WTC11 (cell line): ENCODE results near the gene GNAZ. TPM values are rescaled to one million over a fixed set of nuclear protein-coding genes. Genes with fewer than 3 reads are reported as not detected.

Source experiments
- ATAC-seq: fragments of 200-7000 bp; cut with Tn5 transposase; 2 replicates; pipeline ENCODE4 v1.10.0; 2021; ENCODE audit warnings: mild to moderate bottlenecking, moderate library complexity
- CTCF ChIA-PET: fragments of 300-600 bp; sonication (Branson Sonifier 250); formaldehyde crosslinking; loops from one replicate; lab custom pipeline; 2021; ENCODE audit warnings: antibody characterized with exemption; lab: Charles Lee
- POLR2A ChIA-PET: fragments of 350-600 bp; sonication (Branson Sonifier 250); formaldehyde crosslinking; loops from one replicate; lab custom pipeline; 2021; ENCODE audit warnings: antibody characterized with exemption; lab: Charles Lee
- DNase-seq: peaks from one replicate; pipeline ENCODE4 v3.0.0; 2021; ENCODE audit warnings: low spot score
- H3K27ac Mint-ChIP-seq: 2 replicates; pipeline ENCODE4 v1.8.0; 2021; ENCODE audit warnings: mixed read lengths
- H3K27me3 Mint-ChIP-seq: 2 replicates; pipeline ENCODE4 v1.8.0; 2021; ENCODE audit warnings: low read depth, mild to moderate bottlenecking, moderate library complexity, mixed read lengths
- H3K36me3 Mint-ChIP-seq: 2 replicates; pipeline ENCODE4 v1.8.0; 2021; ENCODE audit warnings: mixed read lengths
- H3K4me1 Mint-ChIP-seq: 2 replicates; pipeline ENCODE4 v1.8.0; 2022; ENCODE audit warnings: mixed read lengths
- H3K4me3 Mint-ChIP-seq: 2 replicates; pipeline ENCODE4 v1.8.0; 2021; ENCODE audit warnings: mild to moderate bottlenecking, moderate library complexity, mixed read lengths
- H3K9me3 Mint-ChIP-seq: 2 replicates; pipeline ENCODE4 v1.8.0; 2021; ENCODE audit warnings: mixed read lengths
- CBFB ChIP-seq: sonication (generic); formaldehyde crosslinking; IDR thresholded peaks from 2 replicates; pipeline ENCODE4 v1.8.1; 2022; ENCODE audit warnings: mild to moderate bottlenecking, low read depth, missing genetic modification reagents
- EMX1 ChIP-seq: fragments of 250-450 bp; sonication (Bioruptor Pico); IDR thresholded peaks from 2 replicates; pipeline ENCODE4 v1.8.0; 2021; ENCODE audit warnings: mild to moderate bottlenecking
- GRHL2 ChIP-seq: fragments of 250-450 bp; sonication (Bioruptor Pico); IDR thresholded peaks from 2 replicates; pipeline ENCODE4 v1.8.0; 2022; ENCODE audit warnings: mild to moderate bottlenecking, moderate library complexity; ENCODE audit not compliant: insufficient replicate concordance, severe bottlenecking
- HMGA2 ChIP-seq: fragments of 250-450 bp; sonication (Bioruptor Pico); IDR thresholded peaks from 2 replicates; pipeline ENCODE4 v1.4.0; 2021; ENCODE audit warnings: mild to moderate bottlenecking, moderate library complexity
- JAZF1 ChIP-seq: fragments of 250-450 bp; sonication (Bioruptor Pico); IDR thresholded peaks from 2 replicates; pipeline ENCODE4 v1.9.0; 2021; ENCODE audit warnings: moderate library complexity, mild to moderate bottlenecking, inconsistent platforms
- JUN ChIP-seq: sonication (generic); formaldehyde crosslinking; IDR thresholded peaks from 2 replicates; pipeline ENCODE4 v1.8.0; 2023; ENCODE audit warnings: mild to moderate bottlenecking, missing genetic modification reagents
- NFATC4 ChIP-seq: fragments of 250-450 bp; sonication (Bioruptor Pico); IDR thresholded peaks from 2 replicates; pipeline ENCODE4 v1.9.0; 2021; ENCODE audit warnings: mild to moderate bottlenecking
- NFE2L1 ChIP-seq: sonication (generic); formaldehyde crosslinking; IDR thresholded peaks from 2 replicates; pipeline ENCODE4 v1.8.1; 2023; ENCODE audit warnings: missing genetic modification reagents
- RORB ChIP-seq: fragments of 250-450 bp; sonication (Bioruptor Pico); IDR thresholded peaks from 2 replicates; pipeline ENCODE4 v1.9.0; 2021; ENCODE audit warnings: mild to moderate bottlenecking
- SMAD3 ChIP-seq: sonication (generic); formaldehyde crosslinking; IDR thresholded peaks from 2 replicates; pipeline ENCODE4 v1.8.0; 2022; ENCODE audit warnings: missing genetic modification reagents, mild to moderate bottlenecking, borderline replicate concordance
- TEAD4 ChIP-seq: sonication (generic); formaldehyde crosslinking; IDR thresholded peaks from 2 replicates; pipeline ENCODE4 v1.8.0; 2022; ENCODE audit warnings: mild to moderate bottlenecking, missing genetic modification reagents
- ZNF121 ChIP-seq: sonication (generic); formaldehyde crosslinking; IDR thresholded peaks from 2 replicates; pipeline ENCODE4 v1.8.0; 2023; ENCODE audit warnings: missing genetic modification reagents
- ZNF138 ChIP-seq: sonication (generic); formaldehyde crosslinking; conservative IDR thresholded peaks from 2 replicates; pipeline ENCODE4 v1.8.1; 2022; ENCODE audit warnings: mild to moderate bottlenecking, moderate library complexity, missing genetic modification reagents
- ZNF232 ChIP-seq: sonication (generic); formaldehyde crosslinking; IDR thresholded peaks from 2 replicates; pipeline ENCODE4 v1.8.0; 2022; ENCODE audit warnings: mild to moderate bottlenecking, missing genetic modification reagents
- ZNF263 ChIP-seq: sonication (generic); formaldehyde crosslinking; IDR thresholded peaks from 2 replicates; pipeline ENCODE4 v1.8.1; 2022; ENCODE audit warnings: low read depth, mild to moderate bottlenecking, moderate library complexity, missing genetic modification reagents
- ZNF423 ChIP-seq: fragments of 250-450 bp; sonication (Bioruptor Pico); IDR thresholded peaks from 2 replicates; pipeline ENCODE4 v2.1.2; 2022; ENCODE audit warnings: mild to moderate bottlenecking, moderate library complexity
- total RNA-seq: library from RNA; stranded (reverse); gene quantifications from 3 replicates; pipeline ENCODE4 v1.2.3, GENCODE V29; 2021
- TF ChIP-seq, protein P1 (sequence below): sonication (generic); formaldehyde crosslinking; IDR thresholded peaks from 2 replicates; pipeline ENCODE4 v1.8.1; 2023; ENCODE audit warnings: mild to moderate bottlenecking, missing genetic modification reagents, moderate library complexity
- TF ChIP-seq, protein P2 (sequence below): sonication (generic); formaldehyde crosslinking; IDR thresholded peaks from 2 replicates; pipeline ENCODE4 v1.8.0; 2022; ENCODE audit warnings: missing genetic modification reagents
- TF ChIP-seq, protein P3 (sequence below): fragments of 250-450 bp; sonication (Bioruptor Pico); conservative IDR thresholded peaks from 2 replicates; pipeline ENCODE4 v1.9.0; 2021; ENCODE audit warnings: mild to moderate bottlenecking
- TF ChIP-seq, protein P4 (sequence below): sonication (generic); formaldehyde crosslinking; IDR thresholded peaks from 2 replicates; pipeline ENCODE4 v1.8.1; 2023; ENCODE audit warnings: mild to moderate bottlenecking, missing genetic modification reagents, moderate library complexity
- TF ChIP-seq, protein P5 (sequence below): fragments of 250-450 bp; sonication (Bioruptor Pico); IDR thresholded peaks from 2 replicates; pipeline ENCODE4 v1.8.0; 2021; ENCODE audit warnings: mild to moderate bottlenecking

Gene GNAZ
- total RNA-seq, 1 experiment from 2014 or later = 9.9 TPM

DNA sequence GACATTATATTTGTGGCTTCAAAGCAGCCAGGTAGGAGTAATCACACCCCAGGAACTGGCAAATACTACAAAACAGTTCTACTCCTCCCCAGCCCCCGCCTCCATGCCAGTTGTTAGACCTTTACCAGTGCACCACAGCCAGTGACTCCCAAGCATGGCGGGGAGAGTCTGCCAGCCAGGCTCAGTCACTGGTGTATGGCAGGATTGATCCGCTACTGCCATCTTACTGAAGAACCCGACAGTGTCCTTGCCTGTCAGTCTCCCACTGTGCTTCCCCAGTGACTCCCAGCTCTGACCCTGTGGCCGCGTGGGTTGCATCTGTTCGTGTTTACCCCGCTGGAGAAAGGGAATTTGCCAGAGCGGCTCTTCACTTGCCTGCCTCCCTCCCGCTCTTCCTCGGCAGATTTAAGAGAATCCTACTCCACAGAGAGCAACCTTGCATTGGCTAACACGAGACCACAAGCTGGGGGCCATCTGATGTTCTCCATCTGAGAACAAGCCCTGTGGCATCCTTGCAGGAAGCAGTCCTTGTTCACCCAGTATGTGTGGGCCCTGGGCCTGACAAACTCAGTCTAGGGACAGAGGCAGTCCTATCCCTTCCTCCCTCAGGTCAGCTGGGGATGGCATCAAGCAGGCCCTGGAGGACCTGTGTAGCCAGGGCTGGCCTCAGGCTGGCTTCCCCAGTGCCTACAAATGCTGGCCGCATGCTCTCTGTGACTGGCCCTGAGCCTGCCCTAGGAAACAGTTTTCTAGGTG, 33.1 kb downstream of the GNAZ start:
- CTCF ChIA-PET = interaction anchor here (1.3 to 2.9 kb wide), 2 partner anchors 144 to 168 kb away, joined by 5 to 14 read pairs; no protein-coding TSS in a partner anchor
- POLR2A ChIA-PET = no interaction called here
- 0 out of 2 replicates have a peak overlapping the region, but pooled peaks have one; percentile 49 for H3K27ac Mint-ChIP-seq

DNA sequence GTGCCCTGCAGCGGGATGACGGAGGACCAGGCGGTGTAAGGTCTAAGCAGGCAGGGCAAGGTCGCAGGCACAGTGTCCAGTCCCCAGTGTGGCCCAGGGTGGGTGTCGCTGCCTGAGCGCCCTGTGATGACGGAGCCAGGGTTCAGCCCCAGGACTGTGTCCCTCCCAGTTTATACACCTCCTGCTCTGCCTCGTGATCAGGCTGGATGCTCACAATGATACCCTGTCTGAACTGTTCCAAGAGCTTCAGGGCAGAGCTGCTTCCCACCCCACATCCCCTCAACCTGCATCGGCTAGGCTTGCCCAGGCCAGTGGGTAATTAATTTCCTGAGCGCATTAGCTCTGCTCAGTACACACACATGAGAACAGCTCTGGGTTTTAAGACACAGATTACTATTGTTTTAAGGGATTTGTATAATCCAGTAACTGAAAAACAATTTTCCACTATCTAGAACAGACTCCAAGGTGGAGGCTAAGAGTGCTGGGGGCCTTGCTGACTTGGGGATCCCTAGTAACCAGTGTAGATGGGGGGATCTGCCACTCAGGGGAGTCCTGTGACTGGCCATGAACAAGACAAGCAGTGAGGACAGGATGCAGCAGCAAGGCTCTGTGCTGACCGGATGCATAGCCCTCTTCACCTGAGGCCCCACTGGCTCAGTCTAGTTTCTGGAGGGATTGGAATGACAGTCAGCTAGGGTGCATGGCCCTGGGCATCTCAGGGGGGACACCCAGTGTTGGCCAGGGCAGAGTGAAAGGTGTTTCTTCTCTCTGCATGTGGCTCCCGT, 34.1 kb downstream of the GNAZ start:
- ChIA-PET CTCF (interaction anchor here (1.1 to 2.9 kb wide), 2 partner anchors 145 to 281 kb away, joined by 3 to 14 read pairs; no protein-coding TSS in a partner anchor), POLR2A (no interaction called here)
- Mint-ChIP-seq H3K27ac (no peak overlapping the region), H3K4me3 (no peak overlapping the region), H3K9me3 (no peaks in the 10 kb centered on the region), H3K36me3 (no peaks in the 10 kb centered on the region), H3K27me3 (no peaks in the 10 kb centered on the region), H3K4me1 (no peaks in the 10 kb centered on the region)
- ATAC-seq = no peak
- no peak for TF ChIP-seq GRHL2 (CRISPR knock-in tag)
- no peak for TF ChIP-seq TEAD4 (CRISPR knock-in tag)
- TF ChIP-seq JAZF1 = no peak
- TF ChIP-seq ZNF423 (CRISPR knock-in tag) = no peak
- no peak for DNase-seq

More for the DNA sequence above, 33.1 kb downstream of the GNAZ start:
- no peak for ATAC-seq
- Mint-ChIP-seq H3K9me3 (no peaks in the 10 kb centered on the region), H3K4me1 (no peaks in the 10 kb centered on the region), H3K4me3 (no peak overlapping the region), H3K36me3 (no peaks in the 10 kb centered on the region), H3K27me3 (no peaks in the 10 kb centered on the region)
- TF ChIP-seq SMAD3 (CRISPR knock-in tag) = no peak
- DNase-seq = no peak

DNA sequence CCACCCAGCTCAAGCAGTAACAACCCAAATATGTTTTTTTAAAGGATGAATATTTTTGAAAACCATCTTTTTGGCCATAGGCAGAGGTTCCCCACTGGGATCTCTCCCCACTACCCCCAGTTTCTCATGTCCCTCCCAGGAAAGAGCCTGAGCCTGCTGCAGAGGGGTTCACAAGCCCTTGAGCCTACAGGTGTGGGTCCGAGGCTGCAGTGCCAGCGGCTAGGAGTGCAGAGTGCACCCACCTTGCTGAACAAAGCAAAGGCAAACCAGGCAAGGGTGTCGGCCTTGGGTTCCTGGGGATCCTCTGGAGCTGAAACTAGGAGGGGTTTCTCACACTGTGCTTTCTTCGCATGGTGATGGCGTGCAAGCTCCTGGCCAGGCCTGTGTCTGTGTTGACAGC, 35.0 kb downstream of the GNAZ start:
- Mint-ChIP-seq H3K4me1 (no peaks in the 10 kb centered on the region), H3K27me3 (no peaks in the 10 kb centered on the region), H3K9me3 (no peaks in the 10 kb centered on the region), H3K4me3 (no peak overlapping the region), H3K36me3 (no peaks in the 10 kb centered on the region), H3K27ac (no peak overlapping the region)
- POLR2A ChIA-PET = no interaction called here
- CTCF ChIA-PET = interaction anchor here (1.1 to 2.0 kb wide), 2 partner anchors 146 to 280 kb away, joined by 3 to 8 read pairs; no protein-coding TSS in a partner anchor
- DNase-seq (no peak), ATAC-seq (no peak)
- no peak for TF ChIP-seq NFE2L1
- TF ChIP-seq, protein P1, sequence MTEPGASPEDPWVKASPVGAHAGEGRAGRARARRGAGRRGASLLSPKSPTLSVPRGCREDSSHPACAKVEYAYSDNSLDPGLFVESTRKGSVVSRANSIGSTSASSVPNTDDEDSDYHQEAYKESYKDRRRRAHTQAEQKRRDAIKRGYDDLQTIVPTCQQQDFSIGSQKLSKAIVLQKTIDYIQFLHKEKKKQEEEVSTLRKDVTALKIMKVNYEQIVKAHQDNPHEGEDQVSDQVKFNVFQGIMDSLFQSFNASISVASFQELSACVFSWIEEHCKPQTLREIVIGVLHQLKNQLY (CRISPR knock-in tag) = no peak
- TF ChIP-seq ZNF121 (CRISPR knock-in tag) = no peak
- TF ChIP-seq, protein P2, sequence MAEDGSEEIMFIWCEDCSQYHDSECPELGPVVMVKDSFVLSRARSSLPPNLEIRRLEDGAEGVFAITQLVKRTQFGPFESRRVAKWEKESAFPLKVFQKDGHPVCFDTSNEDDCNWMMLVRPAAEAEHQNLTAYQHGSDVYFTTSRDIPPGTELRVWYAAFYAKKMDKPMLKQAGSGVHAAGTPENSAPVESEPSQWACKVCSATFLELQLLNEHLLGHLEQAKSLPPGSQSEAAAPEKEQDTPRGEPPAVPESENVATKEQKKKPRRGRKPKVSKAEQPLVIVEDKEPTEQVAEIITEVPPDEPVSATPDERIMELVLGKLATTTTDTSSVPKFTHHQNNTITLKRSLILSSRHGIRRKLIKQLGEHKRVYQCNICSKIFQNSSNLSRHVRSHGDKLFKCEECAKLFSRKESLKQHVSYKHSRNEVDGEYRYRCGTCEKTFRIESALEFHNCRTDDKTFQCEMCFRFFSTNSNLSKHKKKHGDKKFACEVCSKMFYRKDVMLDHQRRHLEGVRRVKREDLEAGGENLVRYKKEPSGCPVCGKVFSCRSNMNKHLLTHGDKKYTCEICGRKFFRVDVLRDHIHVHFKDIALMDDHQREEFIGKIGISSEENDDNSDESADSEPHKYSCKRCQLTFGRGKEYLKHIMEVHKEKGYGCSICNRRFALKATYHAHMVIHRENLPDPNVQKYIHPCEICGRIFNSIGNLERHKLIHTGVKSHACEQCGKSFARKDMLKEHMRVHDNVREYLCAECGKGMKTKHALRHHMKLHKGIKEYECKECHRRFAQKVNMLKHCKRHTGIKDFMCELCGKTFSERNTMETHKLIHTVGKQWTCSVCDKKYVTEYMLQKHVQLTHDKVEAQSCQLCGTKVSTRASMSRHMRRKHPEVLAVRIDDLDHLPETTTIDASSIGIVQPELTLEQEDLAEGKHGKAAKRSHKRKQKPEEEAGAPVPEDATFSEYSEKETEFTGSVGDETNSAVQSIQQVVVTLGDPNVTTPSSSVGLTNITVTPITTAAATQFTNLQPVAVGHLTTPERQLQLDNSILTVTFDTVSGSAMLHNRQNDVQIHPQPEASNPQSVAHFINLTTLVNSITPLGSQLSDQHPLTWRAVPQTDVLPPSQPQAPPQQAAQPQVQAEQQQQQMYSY (CRISPR knock-in tag) = no peak
- TF ChIP-seq ZNF263 (CRISPR knock-in tag) = no peak
- no peak for TF ChIP-seq JUN (CRISPR knock-in tag)
- no peak for TF ChIP-seq CBFB (CRISPR knock-in tag)
- TF ChIP-seq ZNF232 = no peak
- no peak for TF ChIP-seq ZNF138 (CRISPR knock-in tag)
- TF ChIP-seq EMX1 (CRISPR knock-in tag) = no peak
- no peak for TF ChIP-seq NFATC4 (CRISPR knock-in tag)
- TF ChIP-seq, protein P3, sequence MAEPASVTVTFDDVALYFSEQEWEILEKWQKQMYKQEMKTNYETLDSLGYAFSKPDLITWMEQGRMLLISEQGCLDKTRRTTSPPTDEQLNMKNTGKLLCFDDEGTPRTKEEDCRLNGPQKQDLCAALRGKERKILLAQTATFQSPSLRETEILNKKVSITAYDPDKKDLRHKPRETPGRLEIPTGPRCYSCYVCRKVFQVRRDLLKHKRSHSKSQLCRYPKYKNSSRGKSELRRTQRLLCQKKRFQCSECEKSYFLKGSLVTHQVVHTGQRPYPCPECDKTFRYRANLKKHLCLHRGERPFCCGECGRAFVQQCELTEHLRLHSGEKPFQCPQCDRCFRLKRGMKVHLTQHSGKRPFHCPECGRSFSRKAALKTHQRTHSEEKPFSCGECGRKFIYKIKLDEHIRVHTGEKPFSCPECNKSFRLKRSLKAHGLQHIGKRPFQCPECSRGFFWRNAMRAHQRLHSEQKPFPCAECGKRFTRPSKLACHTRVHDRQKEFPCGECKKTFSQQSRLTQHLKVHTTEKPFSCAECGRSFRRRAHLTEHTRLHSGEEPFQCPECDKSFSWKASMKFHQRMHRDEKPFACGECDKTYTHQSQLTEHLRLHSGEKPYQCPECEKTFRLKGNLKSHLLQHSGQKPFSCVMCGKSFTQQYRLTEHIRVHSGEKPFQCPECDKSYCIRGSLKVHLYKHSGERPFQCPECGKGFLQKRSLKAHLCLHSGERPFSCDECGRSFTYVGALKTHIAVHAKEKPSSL (CRISPR knock-in tag) = no peak
- TF ChIP-seq RORB (CRISPR knock-in tag) = no peak
- TF ChIP-seq, protein P4, sequence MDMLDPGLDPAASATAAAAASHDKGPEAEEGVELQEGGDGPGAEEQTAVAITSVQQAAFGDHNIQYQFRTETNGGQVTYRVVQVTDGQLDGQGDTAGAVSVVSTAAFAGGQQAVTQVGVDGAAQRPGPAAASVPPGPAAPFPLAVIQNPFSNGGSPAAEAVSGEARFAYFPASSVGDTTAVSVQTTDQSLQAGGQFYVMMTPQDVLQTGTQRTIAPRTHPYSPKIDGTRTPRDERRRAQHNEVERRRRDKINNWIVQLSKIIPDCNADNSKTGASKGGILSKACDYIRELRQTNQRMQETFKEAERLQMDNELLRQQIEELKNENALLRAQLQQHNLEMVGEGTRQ (CRISPR knock-in tag) = no peak
- TF ChIP-seq SMAD3 (CRISPR knock-in tag) = no peak
- TF ChIP-seq HMGA2 (CRISPR knock-in tag) = no peak
- no peak for TF ChIP-seq TEAD4 (CRISPR knock-in tag)
- TF ChIP-seq, protein P5, sequence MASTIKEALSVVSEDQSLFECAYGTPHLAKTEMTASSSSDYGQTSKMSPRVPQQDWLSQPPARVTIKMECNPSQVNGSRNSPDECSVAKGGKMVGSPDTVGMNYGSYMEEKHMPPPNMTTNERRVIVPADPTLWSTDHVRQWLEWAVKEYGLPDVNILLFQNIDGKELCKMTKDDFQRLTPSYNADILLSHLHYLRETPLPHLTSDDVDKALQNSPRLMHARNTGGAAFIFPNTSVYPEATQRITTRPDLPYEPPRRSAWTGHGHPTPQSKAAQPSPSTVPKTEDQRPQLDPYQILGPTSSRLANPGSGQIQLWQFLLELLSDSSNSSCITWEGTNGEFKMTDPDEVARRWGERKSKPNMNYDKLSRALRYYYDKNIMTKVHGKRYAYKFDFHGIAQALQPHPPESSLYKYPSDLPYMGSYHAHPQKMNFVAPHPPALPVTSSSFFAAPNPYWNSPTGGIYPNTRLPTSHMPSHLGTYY (CRISPR knock-in tag) = no peak
